GM23338 (cell line): Measurements from ENCODE around the gene PGAP6. TPM values are rescaled to one million over a fixed set of nuclear protein-coding genes. Genes with fewer than 3 reads are reported as not detected.

Experiments used
- ATAC-seq: fragments of 200-7000 bp; cut with Tn5 transposase; 3 replicates; pipeline ENCODE4 v1.9.1; 2020
- DNase-seq: peaks from one replicate; pipeline ENCODE4 v3.0.0-alpha.2; 2015; ENCODE audit warnings: low spot score
- H2AFZ ChIP-seq: fragments of 200-600 bp; sonication (generic); 2 replicates; pipeline ENCODE4 v1.8.0; 2016; ENCODE audit warnings: antibody characterized with exemption, mild to moderate bottlenecking, moderate library complexity
- H3F3A ChIP-seq: fragments of 200-600 bp; sonication (generic); replicated peaks from 2 replicates; pipeline ENCODE4 v1.8.0; 2017; ENCODE audit warnings: antibody characterized with exemption, mixed run types, low read depth
- H3K27ac ChIP-seq: fragments of 200-600 bp; sonication (generic); 2 replicates; pipeline ENCODE4 v1.6.1; 2016; ENCODE audit warnings: low read depth
- H3K27me3 ChIP-seq: fragments of 200-600 bp; sonication (generic); 2 replicates; pipeline ENCODE4 v1.8.0; 2016; ENCODE audit warnings: mild to moderate bottlenecking, mixed run types, moderate library complexity; ENCODE audit not compliant: insufficient read depth
- H3K36me3 ChIP-seq: fragments of 200-600 bp; sonication (generic); 2 replicates; pipeline ENCODE4 v1.8.0; 2016; ENCODE audit warnings: mild to moderate bottlenecking; ENCODE audit not compliant: insufficient read depth
- H3K4me1 ChIP-seq: fragments of 200-600 bp; sonication (generic); 2 replicates; pipeline ENCODE4 v1.8.0; 2016; ENCODE audit warnings: mild to moderate bottlenecking, moderate library complexity; ENCODE audit not compliant: insufficient read depth
- H3K4me2 ChIP-seq: fragments of 200-600 bp; sonication (generic); 2 replicates; pipeline ENCODE4 v1.7.1; 2017; ENCODE audit warnings: mixed run types
- H3K4me3 ChIP-seq: fragments of 200-600 bp; sonication (generic); 2 replicates; pipeline ENCODE4 v1.6.1; 2016; ENCODE audit warnings: mixed run types
- H3K79me2 ChIP-seq: fragments of 200-600 bp; sonication (generic); replicated peaks from 2 replicates; pipeline ENCODE4 v1.8.0; 2017; ENCODE audit warnings: mild to moderate bottlenecking; ENCODE audit not compliant: insufficient read depth
- H3K9me2 ChIP-seq: fragments of 200-600 bp; sonication (generic); 2 replicates; pipeline ENCODE4 v1.8.0; 2017; ENCODE audit not compliant: insufficient read depth
- H4K20me1 ChIP-seq: fragments of 200-600 bp; sonication (generic); replicated peaks from 2 replicates; pipeline ENCODE4 v1.8.0; 2017; ENCODE audit warnings: mild to moderate bottlenecking; ENCODE audit not compliant: insufficient read depth
- H3K27ac Mint-ChIP-seq: 2 replicates; pipeline ENCODE4 v1.8.0; 2020; ENCODE audit warnings: inconsistent platforms, mild to moderate bottlenecking, moderate library complexity, mixed read lengths
- H3K27me3 Mint-ChIP-seq: 3 replicates; pipeline ENCODE4 v1.8.0; 2022; ENCODE audit warnings: low read depth, mild to moderate bottlenecking, moderate library complexity, mixed read lengths, inconsistent platforms; ENCODE audit not compliant: insufficient read depth, poor library complexity
- H3K36me3 Mint-ChIP-seq: 3 replicates; pipeline ENCODE4 v1.8.0; 2021; ENCODE audit warnings: low read depth, mild to moderate bottlenecking, inconsistent platforms, moderate library complexity, mixed read lengths
- H3K4me1 Mint-ChIP-seq: 3 replicates; pipeline ENCODE4 v1.8.0; 2020; ENCODE audit warnings: mild to moderate bottlenecking, inconsistent platforms, mixed read lengths
- H3K4me3 Mint-ChIP-seq: 3 replicates; pipeline ENCODE4 v1.8.0; 2021; ENCODE audit warnings: moderate library complexity, mild to moderate bottlenecking, inconsistent platforms, mixed read lengths
- H3K9me3 Mint-ChIP-seq: 3 replicates; pipeline ENCODE4 v1.8.0; 2020; ENCODE audit warnings: moderate library complexity, mild to moderate bottlenecking, inconsistent platforms, mixed read lengths
- EZH2 ChIP-seq: fragments of 200-600 bp; sonication (generic); IDR thresholded peaks from one replicate; pipeline ENCODE4 v1.8.0; 2017; ENCODE audit warnings: antibody characterized with exemption, mild to moderate bottlenecking, low read depth; ENCODE audit not compliant: unreplicated experiment
- EZH2phosphoT487 ChIP-seq: fragments of 200-600 bp; sonication (generic); IDR thresholded peaks from one replicate; pipeline ENCODE4 v1.8.1; 2018; ENCODE audit warnings: antibody characterized with exemption; ENCODE audit not compliant: unreplicated experiment
- JUNB ChIP-seq: IDR thresholded peaks from one replicate; pipeline ENCODE4 v1.6.1; 2016; ENCODE audit warnings: antibody characterized with exemption; ENCODE audit not compliant: unreplicated experiment
- STAT1 ChIP-seq: IDR thresholded peaks from one replicate; pipeline ENCODE4 v1.6.1; 2016; ENCODE audit warnings: antibody characterized with exemption; ENCODE audit not compliant: unreplicated experiment
- ZNF331 ChIP-seq: fragments of 250-450 bp; sonication (Bioruptor Pico); IDR thresholded peaks from 2 replicates; pipeline ENCODE4 v1.5.0; 2020; ENCODE audit warnings: low read depth, mild to moderate bottlenecking, moderate library complexity
- polyA plus RNA-seq: library from polyadenylated mRNA; unstranded; fragments of >200 nt; fragmentation: Nextera tagmentation; extraction: Ambion mirVana; gene quantifications from 2 replicates; pipeline ENCODE4 v1.2.1, GENCODE V29; 2016
- total RNA-seq: library from RNA; depleted of rRNA; stranded (reverse); fragments of >200 nt; shearing (Covaris generic); gene quantifications from 2 replicates; pipeline ENCODE4 v1.2.3, GENCODE V29; 2014
- TF ChIP-seq, protein P1 (sequence below), 2 experiments: fragments of 200-600 bp in 1 of 2; sonication (generic) in 1 of 2; conservative IDR thresholded peaks; 2 replicates each; pipeline versions ENCODE4 v1.5.1 to v1.6.1; 2016 to 2017; ENCODE audit warnings: antibody characterized with exemption in 2 of 2, low read depth in 2 of 2, mild to moderate bottlenecking in 2 of 2, moderate library complexity in 1 of 2
- TF ChIP-seq, protein P2 (sequence below): fragments of 250-450 bp; sonication (Bioruptor Pico); IDR thresholded peaks from 2 replicates; pipeline ENCODE4 v1.5.0; 2020; ENCODE audit warnings: mild to moderate bottlenecking, moderate library complexity
- TF ChIP-seq, protein P3 (sequence below): IDR thresholded peaks from 2 replicates; pipeline ENCODE4 v1.6.1; 2016; ENCODE audit warnings: antibody characterized with exemption

Gene PGAP6
- total and polyA plus RNA-seq, 2 experiments from 2014 or later, result 25.1 to 112 TPM

DNA sequence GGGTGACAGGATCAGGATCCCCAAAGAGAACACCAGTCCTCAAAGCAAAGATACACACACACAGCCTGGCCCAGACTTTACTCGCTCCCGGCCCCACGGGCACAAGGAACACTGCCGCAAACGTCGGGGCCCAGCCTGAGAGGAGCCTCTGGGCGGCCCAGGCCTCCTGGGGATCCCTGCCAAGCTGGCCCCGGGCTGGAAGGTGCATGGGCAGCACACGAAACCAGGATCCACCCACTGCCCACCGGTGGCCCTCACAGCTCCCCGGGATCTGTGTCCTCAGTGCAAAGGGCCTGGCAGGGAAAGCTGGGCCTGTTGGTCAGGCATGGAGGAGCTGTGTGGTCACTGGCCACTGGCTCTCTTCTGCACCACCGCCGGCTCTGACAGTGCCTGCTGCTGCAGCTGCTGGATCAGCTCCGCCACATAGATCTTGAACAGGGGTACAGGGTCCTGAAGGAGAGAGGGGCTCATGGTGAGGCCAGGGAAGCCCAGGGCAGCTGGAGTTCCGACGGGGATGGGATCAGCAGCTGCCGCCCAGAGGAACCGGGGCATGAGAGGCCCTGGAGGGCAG, 14.4 kb downstream of the PGAP6 start:
- Mint-ChIP-seq H3K9me3 (no peaks in the 10 kb centered on the region), H3K4me3 (no peak overlapping the region), H3K4me1 (peaks cover 12% of the 10 kb centered on the region; the same call in 1 of the 3 replicates), H3K27me3 (peaks cover 20% of the 10 kb centered on the region), H3K27ac (no peak overlapping the region), H3K36me3 (peaks cover 15% of the 10 kb centered on the region)
- H4K20me1 ChIP-seq, result no peaks in the 10 kb centered on the region; the same call in none of the 2 replicates
- H3K27me3 ChIP-seq, result no peaks in the 10 kb centered on the region
- no peaks in the 10 kb centered on the region; the same call in 1 of the 2 replicates for H3K79me2 ChIP-seq
- 0 out of 2 replicates have a peak, but pooled peaks cover 4% of the 10 kb centered on the region for H3K36me3 ChIP-seq
- H3K9me2 ChIP-seq, result no peaks in the 10 kb centered on the region
- H3K4me3 ChIP-seq, result no peak overlapping the region
- no peak overlapping the region for H3K4me2 ChIP-seq
- H2AFZ ChIP-seq, result no peak overlapping the region
- TF ChIP-seq, protein P1, sequence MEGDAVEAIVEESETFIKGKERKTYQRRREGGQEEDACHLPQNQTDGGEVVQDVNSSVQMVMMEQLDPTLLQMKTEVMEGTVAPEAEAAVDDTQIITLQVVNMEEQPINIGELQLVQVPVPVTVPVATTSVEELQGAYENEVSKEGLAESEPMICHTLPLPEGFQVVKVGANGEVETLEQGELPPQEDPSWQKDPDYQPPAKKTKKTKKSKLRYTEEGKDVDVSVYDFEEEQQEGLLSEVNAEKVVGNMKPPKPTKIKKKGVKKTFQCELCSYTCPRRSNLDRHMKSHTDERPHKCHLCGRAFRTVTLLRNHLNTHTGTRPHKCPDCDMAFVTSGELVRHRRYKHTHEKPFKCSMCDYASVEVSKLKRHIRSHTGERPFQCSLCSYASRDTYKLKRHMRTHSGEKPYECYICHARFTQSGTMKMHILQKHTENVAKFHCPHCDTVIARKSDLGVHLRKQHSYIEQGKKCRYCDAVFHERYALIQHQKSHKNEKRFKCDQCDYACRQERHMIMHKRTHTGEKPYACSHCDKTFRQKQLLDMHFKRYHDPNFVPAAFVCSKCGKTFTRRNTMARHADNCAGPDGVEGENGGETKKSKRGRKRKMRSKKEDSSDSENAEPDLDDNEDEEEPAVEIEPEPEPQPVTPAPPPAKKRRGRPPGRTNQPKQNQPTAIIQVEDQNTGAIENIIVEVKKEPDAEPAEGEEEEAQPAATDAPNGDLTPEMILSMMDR (conservative IDR thresholded peaks at IDR 0.05; ENCODE audit: low read depth in 2 of 2), result no peak
- TF ChIP-seq EZH2phosphoT487 (no peak), STAT1 (no peak), ZNF331 (CRISPR knock-in tag) (no peak), JUNB (no peak), EZH2 (no peak)
- TF ChIP-seq, protein P2, sequence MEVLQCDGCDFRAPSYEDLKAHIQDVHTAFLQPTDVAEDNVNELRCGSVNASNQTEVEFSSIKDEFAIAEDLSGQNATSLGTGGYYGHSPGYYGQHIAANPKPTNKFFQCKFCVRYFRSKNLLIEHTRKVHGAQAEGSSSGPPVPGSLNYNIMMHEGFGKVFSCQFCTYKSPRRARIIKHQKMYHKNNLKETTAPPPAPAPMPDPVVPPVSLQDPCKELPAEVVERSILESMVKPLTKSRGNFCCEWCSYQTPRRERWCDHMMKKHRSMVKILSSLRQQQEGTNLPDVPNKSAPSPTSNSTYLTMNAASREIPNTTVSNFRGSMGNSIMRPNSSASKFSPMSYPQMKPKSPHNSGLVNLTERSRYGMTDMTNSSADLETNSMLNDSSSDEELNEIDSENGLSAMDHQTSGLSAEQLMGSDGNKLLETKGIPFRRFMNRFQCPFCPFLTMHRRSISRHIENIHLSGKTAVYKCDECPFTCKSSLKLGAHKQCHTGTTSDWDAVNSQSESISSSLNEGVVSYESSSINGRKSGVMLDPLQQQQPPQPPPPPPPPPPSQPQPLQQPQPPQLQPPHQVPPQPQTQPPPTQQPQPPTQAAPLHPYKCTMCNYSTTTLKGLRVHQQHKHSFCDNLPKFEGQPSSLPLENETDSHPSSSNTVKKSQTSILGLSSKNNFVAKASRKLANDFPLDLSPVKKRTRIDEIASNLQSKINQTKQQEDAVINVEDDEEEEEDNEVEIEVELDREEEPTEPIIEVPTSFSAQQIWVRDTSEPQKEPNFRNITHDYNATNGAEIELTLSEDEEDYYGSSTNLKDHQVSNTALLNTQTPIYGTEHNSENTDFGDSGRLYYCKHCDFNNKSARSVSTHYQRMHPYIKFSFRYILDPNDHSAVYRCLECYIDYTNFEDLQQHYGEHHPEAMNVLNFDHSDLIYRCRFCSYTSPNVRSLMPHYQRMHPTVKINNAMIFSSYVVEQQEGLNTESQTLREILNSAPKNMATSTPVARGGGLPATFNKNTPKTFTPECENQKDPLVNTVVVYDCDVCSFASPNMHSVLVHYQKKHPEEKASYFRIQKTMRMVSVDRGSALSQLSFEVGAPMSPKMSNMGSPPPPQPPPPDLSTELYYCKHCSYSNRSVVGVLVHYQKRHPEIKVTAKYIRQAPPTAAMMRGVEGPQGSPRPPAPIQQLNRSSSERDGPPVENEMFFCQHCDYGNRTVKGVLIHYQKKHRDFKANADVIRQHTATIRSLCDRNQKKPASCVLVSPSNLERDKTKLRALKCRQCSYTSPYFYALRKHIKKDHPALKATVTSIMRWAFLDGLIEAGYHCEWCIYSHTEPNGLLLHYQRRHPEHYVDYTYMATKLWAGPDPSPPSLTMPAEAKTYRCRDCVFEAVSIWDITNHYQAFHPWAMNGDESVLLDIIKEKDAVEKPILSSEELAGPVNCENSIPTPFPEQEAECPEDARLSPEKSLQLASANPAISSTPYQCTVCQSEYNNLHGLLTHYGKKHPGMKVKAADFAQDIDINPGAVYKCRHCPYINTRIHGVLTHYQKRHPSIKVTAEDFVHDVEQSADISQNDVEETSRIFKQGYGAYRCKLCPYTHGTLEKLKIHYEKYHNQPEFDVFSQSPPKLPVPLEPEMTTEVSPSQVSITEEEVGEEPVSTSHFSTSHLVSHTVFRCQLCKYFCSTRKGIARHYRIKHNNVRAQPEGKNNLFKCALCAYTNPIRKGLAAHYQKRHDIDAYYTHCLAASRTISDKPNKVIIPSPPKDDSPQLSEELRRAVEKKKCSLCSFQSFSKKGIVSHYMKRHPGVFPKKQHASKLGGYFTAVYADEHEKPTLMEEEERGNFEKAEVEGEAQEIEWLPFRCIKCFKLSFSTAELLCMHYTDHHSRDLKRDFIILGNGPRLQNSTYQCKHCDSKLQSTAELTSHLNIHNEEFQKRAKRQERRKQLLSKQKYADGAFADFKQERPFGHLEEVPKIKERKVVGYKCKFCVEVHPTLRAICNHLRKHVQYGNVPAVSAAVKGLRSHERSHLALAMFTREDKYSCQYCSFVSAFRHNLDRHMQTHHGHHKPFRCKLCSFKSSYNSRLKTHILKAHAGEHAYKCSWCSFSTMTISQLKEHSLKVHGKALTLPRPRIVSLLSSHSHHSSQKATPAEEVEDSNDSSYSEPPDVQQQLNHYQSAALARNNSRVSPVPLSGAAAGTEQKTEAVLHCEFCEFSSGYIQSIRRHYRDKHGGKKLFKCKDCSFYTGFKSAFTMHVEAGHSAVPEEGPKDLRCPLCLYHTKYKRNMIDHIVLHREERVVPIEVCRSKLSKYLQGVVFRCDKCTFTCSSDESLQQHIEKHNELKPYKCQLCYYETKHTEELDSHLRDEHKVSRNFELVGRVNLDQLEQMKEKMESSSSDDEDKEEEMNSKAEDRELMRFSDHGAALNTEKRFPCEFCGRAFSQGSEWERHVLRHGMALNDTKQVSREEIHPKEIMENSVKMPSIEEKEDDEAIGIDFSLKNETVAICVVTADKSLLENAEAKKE (CRISPR knock-in tag), result no peak
- TF ChIP-seq, protein P3, sequence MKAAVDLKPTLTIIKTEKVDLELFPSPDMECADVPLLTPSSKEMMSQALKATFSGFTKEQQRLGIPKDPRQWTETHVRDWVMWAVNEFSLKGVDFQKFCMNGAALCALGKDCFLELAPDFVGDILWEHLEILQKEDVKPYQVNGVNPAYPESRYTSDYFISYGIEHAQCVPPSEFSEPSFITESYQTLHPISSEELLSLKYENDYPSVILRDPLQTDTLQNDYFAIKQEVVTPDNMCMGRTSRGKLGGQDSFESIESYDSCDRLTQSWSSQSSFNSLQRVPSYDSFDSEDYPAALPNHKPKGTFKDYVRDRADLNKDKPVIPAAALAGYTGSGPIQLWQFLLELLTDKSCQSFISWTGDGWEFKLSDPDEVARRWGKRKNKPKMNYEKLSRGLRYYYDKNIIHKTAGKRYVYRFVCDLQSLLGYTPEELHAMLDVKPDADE, result no peak
- no peak for ATAC-seq
- DNase-seq, result no peak
- H3K4me1 ChIP-seq, result peaks cover 4% of the 10 kb centered on the region; the same call in 1 of the 2 replicates
- no peak overlapping the region for H3K27ac ChIP-seq
- H3F3A ChIP-seq, result peaks cover 4% of the 10 kb centered on the region
